H9 (cell line): ENCODE measurements around the gene ALOX12B. TPM values are rescaled to one million over a fixed set of nuclear protein-coding genes. Genes with fewer than 3 reads are reported as not detected.

Experiments
- DNase-seq: peaks from one replicate; pipeline ENCODE4 v3.0.0-alpha.2; 2017
- H2AFZ ChIP-seq: one replicate; pipeline ENCODE4 v1.6.1; 2013; ENCODE audit warnings: mild to moderate bottlenecking, low read length, control low read depth, moderate library complexity
- H2AK5ac ChIP-seq: 2 replicates; pipeline ENCODE4 v1.6.1; 2013; ENCODE audit warnings: low read length, control low read depth, mixed read lengths; ENCODE audit not compliant: insufficient read length
- H2BK120ac ChIP-seq: one replicate; pipeline ENCODE4 v1.6.1; 2013; ENCODE audit warnings: low read depth, mild to moderate bottlenecking, low read length, control low read depth, inconsistent platforms; ENCODE audit not compliant: poor library complexity, severe bottlenecking
- H2BK12ac ChIP-seq: 2 replicates; pipeline ENCODE4 v1.6.1; 2013; ENCODE audit warnings: low read length, control low read depth, mixed read lengths, low read depth; ENCODE audit not compliant: insufficient read length
- H2BK15ac ChIP-seq: 2 replicates; pipeline ENCODE4 v1.6.1; 2013; ENCODE audit warnings: low read depth, low read length, control low read depth
- H2BK20ac ChIP-seq: one replicate; pipeline ENCODE4 v1.6.1; 2013; ENCODE audit warnings: low read depth, mild to moderate bottlenecking, low read length, control low read depth, inconsistent platforms; ENCODE audit not compliant: poor library complexity, severe bottlenecking
- H2BK5ac ChIP-seq: 2 replicates; pipeline ENCODE4 v1.6.1; 2013; ENCODE audit warnings: low read length, control low read depth, mixed read lengths; ENCODE audit not compliant: insufficient read length
- H3K14ac ChIP-seq: 2 replicates; pipeline ENCODE4 v1.6.1; 2013; ENCODE audit warnings: low read length, control low read depth; ENCODE audit not compliant: insufficient read depth
- H3K18ac ChIP-seq: 2 replicates; pipeline ENCODE4 v1.6.1; 2013; ENCODE audit warnings: low read depth, mild to moderate bottlenecking, mixed read lengths, low read length, control low read depth; ENCODE audit not compliant: insufficient read length
- H3K23ac ChIP-seq: 2 replicates; pipeline ENCODE4 v1.6.1; 2013; ENCODE audit warnings: low read length, control low read depth, mixed read lengths, low read depth; ENCODE audit not compliant: insufficient read length
- H3K23me2 ChIP-seq: 2 replicates; pipeline ENCODE4 v1.6.1; 2013; ENCODE audit warnings: low read depth, mild to moderate bottlenecking, mixed read lengths, low read length, control low read depth; ENCODE audit not compliant: insufficient read length, poor library complexity, severe bottlenecking
- H3K27ac ChIP-seq: 2 replicates; pipeline ENCODE4 v1.5.1; 2013; ENCODE audit warnings: low read length, control low read depth, mixed read lengths, low read depth; ENCODE audit not compliant: insufficient read length
- H3K27me3 ChIP-seq: 2 replicates; pipeline ENCODE4 v1.6.1; 2013; ENCODE audit warnings: low read length, control low read depth, inconsistent platforms; ENCODE audit not compliant: insufficient read depth
- H3K4ac ChIP-seq: 2 replicates; pipeline ENCODE4 v1.6.1; 2013; ENCODE audit warnings: low read depth, mild to moderate bottlenecking, control low read depth, inconsistent platforms, low read length, moderate library complexity
- H3K4me1 ChIP-seq: 2 replicates; pipeline ENCODE4 v1.6.1; 2013; ENCODE audit warnings: low read length, control low read depth, inconsistent platforms; ENCODE audit not compliant: insufficient read depth
- H3K4me2 ChIP-seq: 2 replicates; pipeline ENCODE4 v1.6.1; 2013; ENCODE audit warnings: low read length, control low read depth, mixed read lengths; ENCODE audit not compliant: insufficient read length, insufficient read depth
- H3K56ac ChIP-seq: 2 replicates; pipeline ENCODE4 v1.6.1; 2013; ENCODE audit warnings: low read depth, mild to moderate bottlenecking, mixed read lengths, low read length, control low read depth; ENCODE audit not compliant: insufficient read length
- H3K79me1 ChIP-seq: 2 replicates; pipeline ENCODE4 v1.6.1; 2013; ENCODE audit warnings: low read depth, mild to moderate bottlenecking, moderate library complexity, low read length, control low read depth, inconsistent platforms; ENCODE audit not compliant: insufficient read depth, poor library complexity, severe bottlenecking
- H3K79me2 ChIP-seq: 2 replicates; pipeline ENCODE4 v1.6.1; 2013; ENCODE audit warnings: low read length, control low read depth, inconsistent platforms; ENCODE audit not compliant: insufficient read depth
- H3K9ac ChIP-seq: 2 replicates; pipeline ENCODE4 v1.6.1; 2013; ENCODE audit warnings: low read length, control low read depth, mixed read lengths; ENCODE audit not compliant: insufficient read length; ENCODE audit errors: extremely low read depth
- H3K9me3 ChIP-seq: one replicate; pipeline ENCODE4 v1.6.1; 2013; ENCODE audit warnings: low read depth, low read length, inconsistent platforms; ENCODE audit not compliant: control insufficient read depth
- H3T11ph ChIP-seq: one replicate; pipeline ENCODE4 v1.6.1; 2013; ENCODE audit warnings: mild to moderate bottlenecking, low read length, control low read depth, inconsistent platforms
- H4K20me1 ChIP-seq: one replicate; pipeline ENCODE4 v1.6.1; 2013; ENCODE audit not compliant: control insufficient read depth, insufficient read length, insufficient read depth
- H4K5ac ChIP-seq: 2 replicates; pipeline ENCODE4 v1.6.1; 2013; ENCODE audit warnings: low read depth, mild to moderate bottlenecking, mixed read lengths, low read length, control low read depth; ENCODE audit not compliant: insufficient read length
- H4K8ac ChIP-seq: replicated peaks from 2 replicates; pipeline ENCODE4 v1.6.1; 2013; ENCODE audit warnings: low read length, control low read depth, mixed read lengths, low read depth; ENCODE audit not compliant: insufficient read length
- H4K91ac ChIP-seq: 2 replicates; pipeline ENCODE4 v1.6.1; 2013; ENCODE audit warnings: low read depth, mild to moderate bottlenecking, moderate library complexity, mixed read lengths, low read length, control low read depth; ENCODE audit not compliant: insufficient read length
- H3K27ac Mint-ChIP-seq, 3 experiments: 2 replicates in 2 of 3; 3 replicates in 1 of 3; pipeline ENCODE4 v1.8.0; 2020 to 2021; ENCODE audit warnings: mixed read lengths in 3 of 3, mild to moderate bottlenecking in 1 of 3, moderate library complexity in 1 of 3
- H3K27me3 Mint-ChIP-seq: 2 replicates; pipeline ENCODE4 v1.8.0; 2021; ENCODE audit warnings: low read depth, mild to moderate bottlenecking, moderate library complexity, mixed read lengths
- H3K36me3 Mint-ChIP-seq, 3 experiments: 2 replicates in 2 of 3; 3 replicates in 1 of 3; pipeline ENCODE4 v1.8.0; 2020 to 2021; ENCODE audit warnings: low read depth in 3 of 3, mixed read lengths in 3 of 3; ENCODE audit not compliant: insufficient read depth in 1 of 3
- H3K4me1 Mint-ChIP-seq, 2 experiments: 2 replicates each; pipeline ENCODE4 v1.8.0; 2020; ENCODE audit warnings: mixed read lengths in 2 of 2
- H3K4me3 Mint-ChIP-seq, 2 experiments: 2 replicates in 1 of 2; 3 replicates in 1 of 2; pipeline ENCODE4 v1.8.0; 2020 to 2021; ENCODE audit warnings: mild to moderate bottlenecking in 2 of 2, mixed read lengths in 2 of 2, moderate library complexity in 1 of 2
- H3K9me3 Mint-ChIP-seq, 2 experiments: 2 replicates in 1 of 2; 3 replicates in 1 of 2; pipeline ENCODE4 v1.8.0; 2020; ENCODE audit warnings: mild to moderate bottlenecking in 2 of 2, mixed read lengths in 2 of 2, moderate library complexity in 1 of 2
- CTCF ChIP-seq: fragments of 200-600 bp; sonication (generic); conservative IDR thresholded peaks from 3 replicates; pipeline ENCODE4 v1.8.0; 2021; ENCODE audit warnings: antibody characterized with exemption, mild to moderate bottlenecking
- WGBS: extraction: QIAGEN DNeasy Blood & Tissue Kit; methylation state at CpG from one replicate; pipeline ENCODE4 v1.1.7; 2013; ENCODE audit warnings: missing lambda C conversion rate, low lambda C conversion rate, mixed read lengths; ENCODE audit not compliant: insufficient read length; ENCODE audit errors: extremely low coverage; 5-methylcytosine and 5-hydroxymethylcytosine counted together
- total RNA-seq: library from RNA; stranded (reverse); gene quantifications from 2 replicates; pipeline ENCODE4 v1.2.1, GENCODE V29; 2021

The ALOX12B gene
- total RNA-seq, 1 experiment from 2014 or later, result 1.2 TPM

- Histone ChIP-seq H4K8ac (no peak overlapping the region), H4K20me1 (no peaks in the 10 kb centered on the region), H3K4me1 (no peaks in the 10 kb centered on the region), H3K23me2 (no peaks in the 10 kb centered on the region), H3K9ac (no peak overlapping the region), H2AFZ (no peak overlapping the region), H2BK12ac (no peak overlapping the region), H3K79me2 (no peaks in the 10 kb centered on the region), H2BK15ac (no peak overlapping the region), H3K56ac (no peak overlapping the region), H2AK5ac (no peak overlapping the region), H3K27ac (no peak overlapping the region), H3K79me1 (no peaks in the 10 kb centered on the region), H3K4me2 (no peak overlapping the region), H2BK5ac (no peak overlapping the region), H4K5ac (no peak overlapping the region), H4K91ac (no peak overlapping the region), H3K9me3 (no peaks in the 10 kb centered on the region), H3K4ac (no peak overlapping the region), H3T11ph (no peak overlapping the region), H2BK120ac (no peak overlapping the region), H3K27me3 (no peaks in the 10 kb centered on the region), H3K18ac (no peak overlapping the region), H3K14ac (no peak overlapping the region), H2BK20ac (no peak overlapping the region), H3K23ac (no peak overlapping the region)
- Mint-ChIP-seq H3K9me3 (no peaks in the 10 kb centered on the region; a peak in 1 of 5 replicates), H3K27ac (no peak overlapping the region), H3K36me3 (no peaks in the 10 kb centered on the region), H3K4me1 (peaks cover 0 to 5% of the 10 kb centered on the region in 2 experiments; a peak in 3 of 4 replicates), H3K27me3 (peaks cover 42% of the 10 kb centered on the region), H3K4me3 (no peak overlapping the region)
- no CpG with 5 or more reads among the region's 24 CpGs for WGBS
- TF ChIP-seq CTCF, result no peak
- no peak for DNase-seq
Measured at GRCh38 chr17:8046929-8047768, 40.4 kb downstream of the ALOX12B start.
